Stimulated activated CD4-positive, alpha-beta T cell treated with anti-CD3 and anti-CD28 coated beads, Interleukin-1b, Interleukin-23, amount 100 ng/mL, for 48 hours (primary cell): ENCODE results near the gene ZNF862.
"Not testable (repeated sequence)": the region's sequence is repeated elsewhere in the genome, so short reads cannot be mapped to it uniquely, and the experiment has no call there.

ENCODE experiments used
- DNase-seq: peaks from one replicate; pipeline ENCODE4 v3.0.0-alpha.2; 2020

The ZNF862 gene

DNA sequence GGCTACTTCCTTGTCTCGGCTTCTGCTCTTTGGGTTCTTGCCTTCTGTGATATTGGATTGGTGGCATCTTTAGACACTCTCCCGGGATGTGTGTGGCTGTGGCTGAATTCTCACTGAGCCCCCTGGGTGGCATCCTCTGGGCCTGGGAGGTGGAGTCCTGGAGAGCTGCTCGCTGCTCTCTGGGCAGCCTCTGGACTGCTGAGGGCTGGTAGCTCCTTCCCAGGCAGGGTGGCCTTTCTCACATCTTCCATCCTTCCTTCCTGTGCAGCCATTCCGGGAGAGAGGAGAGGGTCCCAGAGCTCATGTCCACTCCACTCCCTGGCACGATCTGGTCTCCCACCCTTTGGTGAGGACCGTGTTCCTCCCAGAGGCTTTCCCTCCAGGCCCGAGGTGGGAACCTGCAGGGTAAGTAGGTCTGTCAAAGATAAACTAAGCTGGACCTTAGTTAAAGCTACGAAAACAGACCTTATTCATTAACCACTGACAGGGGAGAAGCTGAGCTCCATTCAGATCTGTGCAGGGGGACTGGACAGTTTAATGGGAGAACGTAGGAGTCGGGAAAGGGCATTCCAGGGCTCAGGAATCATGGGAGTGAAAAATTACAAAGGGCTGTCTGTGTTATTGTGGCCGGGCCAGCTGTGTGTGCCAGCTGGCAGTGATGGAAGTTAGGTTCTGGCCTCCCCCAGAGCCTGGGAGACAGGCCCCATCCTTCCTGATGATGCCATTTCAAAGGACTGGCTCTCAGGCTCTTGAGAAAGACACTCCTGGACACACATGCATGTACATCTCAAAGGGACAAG is 44.3 kb downstream of the ZNF862 start:
- DNase-seq = no peak

DNA sequence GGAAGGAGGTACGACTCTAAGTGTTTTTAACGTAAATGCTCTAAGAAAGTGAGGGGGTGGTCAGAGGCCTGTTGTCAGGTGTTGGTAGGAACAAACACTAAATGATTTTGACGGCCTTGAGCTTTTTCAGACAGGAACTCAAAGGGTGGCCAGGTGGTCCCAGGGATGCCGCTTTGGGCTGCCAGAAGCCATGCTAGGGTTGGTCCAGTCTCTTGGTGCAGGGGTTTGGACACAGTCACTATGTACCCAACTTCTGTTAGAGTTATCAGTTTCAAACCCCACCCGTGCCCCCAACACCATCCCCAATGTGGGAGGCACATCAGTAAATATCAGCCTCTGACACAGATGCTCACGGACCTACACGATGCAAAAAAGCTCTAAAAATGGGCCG is 44.9 kb downstream of the ZNF862 start:
- DNase-seq = no peak

DNA sequence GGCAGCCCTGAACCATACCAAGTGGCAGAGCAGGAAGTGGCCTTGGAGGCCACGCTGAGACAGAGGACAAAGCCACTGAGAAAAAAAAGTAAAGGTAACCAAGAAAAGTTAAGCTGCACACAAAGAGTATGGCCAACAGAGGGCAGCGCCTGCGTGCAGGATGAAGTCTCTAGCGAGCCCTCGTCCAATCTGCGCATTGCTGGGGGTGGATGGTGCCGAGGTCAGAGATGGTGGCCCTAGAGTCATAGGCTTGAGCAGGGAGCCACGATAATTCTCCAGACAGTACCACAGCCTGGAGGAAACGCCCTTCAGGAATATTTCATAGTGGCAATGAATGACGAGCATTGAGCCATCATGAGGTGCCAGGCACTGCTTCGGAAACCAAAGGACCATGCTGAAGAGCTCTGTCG is 45.3 kb downstream of the ZNF862 start:
- DNase-seq = peak; percentile 56

DNA sequence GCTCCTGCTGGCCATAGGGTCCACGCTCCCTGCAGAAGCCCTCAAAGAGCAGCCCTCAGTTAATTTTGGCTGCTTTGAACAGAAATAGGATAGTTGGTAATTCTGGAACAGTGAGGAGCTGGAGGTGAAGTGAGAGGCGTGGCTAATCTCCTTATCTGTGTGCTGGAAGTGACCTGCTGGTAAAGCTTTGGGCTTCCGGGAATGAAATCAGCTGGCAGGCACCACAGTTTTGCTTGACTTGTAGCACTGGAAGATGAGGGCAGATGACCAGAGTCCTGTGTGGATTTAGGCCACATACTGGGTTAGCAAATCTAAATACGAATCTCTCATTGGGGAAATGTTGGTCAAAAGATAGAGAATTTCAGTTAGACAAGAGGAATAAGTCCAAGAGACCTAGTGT is 45.8 kb downstream of the ZNF862 start:
- no peak for DNase-seq

DNA sequence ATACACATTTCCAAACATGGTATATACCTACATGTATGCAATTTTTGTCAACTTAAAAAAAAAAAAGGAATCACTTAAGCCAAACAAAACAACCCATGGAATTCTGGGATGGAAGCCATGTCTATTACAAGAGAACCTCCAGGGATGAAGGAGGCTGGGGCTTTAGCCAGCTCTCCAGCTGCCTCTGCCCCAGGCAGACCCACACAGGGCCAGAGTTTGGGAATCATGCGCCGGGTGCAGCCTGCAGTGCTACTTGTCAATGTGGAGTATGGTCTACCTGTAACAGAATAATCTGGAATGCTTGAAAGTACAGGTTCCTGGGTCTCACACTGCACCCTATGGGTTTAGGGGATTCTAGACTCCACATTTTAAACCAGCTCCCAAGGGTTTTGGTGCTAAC is 46.4 kb downstream of the ZNF862 start:
- no peak for DNase-seq

DNA sequence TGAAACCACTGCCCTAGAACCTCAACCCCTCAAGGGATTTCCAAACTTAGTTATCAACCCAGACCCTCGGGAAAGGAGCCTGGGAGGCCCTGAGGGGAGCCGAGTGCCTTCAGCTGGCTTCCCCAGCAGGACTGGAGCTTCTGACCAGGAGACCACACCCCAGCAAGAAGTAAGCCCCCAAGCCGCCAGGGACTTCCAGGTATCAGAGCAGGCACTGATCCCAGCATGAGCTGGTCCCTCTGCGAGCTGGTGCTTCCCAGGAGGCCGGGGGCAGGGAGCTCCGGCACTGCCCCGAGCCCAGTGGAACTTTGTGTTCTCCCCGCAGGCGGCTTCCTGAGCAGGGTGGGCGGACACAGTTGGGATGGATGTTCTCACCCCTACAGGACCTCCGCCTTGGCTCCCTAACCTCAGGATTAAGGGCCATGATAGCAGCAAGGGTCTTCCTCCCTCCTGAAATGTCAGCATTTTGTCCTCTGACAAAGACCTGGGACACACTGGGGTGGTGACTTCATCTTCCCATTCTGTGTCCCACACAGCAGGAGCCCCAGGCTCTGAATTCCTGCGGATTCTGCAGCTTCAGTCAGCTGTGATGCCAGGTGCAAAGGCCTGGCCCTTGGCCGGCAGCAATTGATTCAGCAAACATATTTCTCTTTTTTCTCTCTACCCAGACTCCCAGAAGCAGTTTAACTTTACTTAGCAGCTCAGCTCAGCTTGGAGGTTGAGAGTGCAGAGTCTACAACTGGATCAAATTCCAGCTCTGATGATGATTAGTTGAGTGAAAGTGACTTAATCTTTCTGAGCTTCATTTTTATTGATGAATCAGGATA is 47.2 kb downstream of the ZNF862 start:
- DNase-seq = no peak

DNA sequence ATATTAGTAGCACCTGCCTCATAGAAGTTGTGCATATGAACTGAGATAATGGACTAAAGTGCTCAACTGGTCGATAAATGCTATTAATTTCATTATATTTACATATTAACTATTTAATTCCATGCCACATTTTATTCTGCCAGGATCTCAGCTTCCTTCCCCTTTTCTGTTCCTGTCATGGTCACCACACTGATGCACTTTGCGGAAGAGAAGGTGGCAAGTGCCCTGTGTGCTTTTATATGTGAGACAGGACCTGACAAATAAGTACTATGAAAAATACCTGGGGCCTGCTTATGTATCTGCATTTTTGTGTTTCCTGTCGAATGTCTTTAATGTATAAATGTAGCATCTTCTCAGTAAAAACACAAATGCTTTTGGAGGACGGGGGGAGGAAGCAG is 47.8 kb downstream of the ZNF862 start:
- DNase-seq = no peak

DNA sequence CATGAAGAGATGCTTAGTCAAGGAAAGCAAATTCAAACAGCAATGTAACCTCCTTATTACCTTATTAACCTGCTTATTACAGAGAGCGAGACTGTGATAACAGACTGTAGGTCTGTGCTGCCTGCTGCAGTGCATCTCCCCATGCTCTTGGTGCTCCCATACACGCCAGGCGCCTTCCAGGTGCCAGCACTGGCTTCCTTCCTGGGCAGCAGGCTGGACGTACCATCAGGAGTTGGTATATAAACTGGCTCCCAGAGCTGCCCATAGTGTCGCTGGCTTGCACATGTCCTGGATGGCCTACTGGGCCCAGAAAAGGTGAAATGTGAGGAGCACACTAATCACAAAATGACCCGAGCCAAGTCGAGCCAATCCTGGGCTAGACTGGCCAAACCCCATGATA is 49.1 kb downstream of the ZNF862 start:
- no peak for DNase-seq

DNA sequence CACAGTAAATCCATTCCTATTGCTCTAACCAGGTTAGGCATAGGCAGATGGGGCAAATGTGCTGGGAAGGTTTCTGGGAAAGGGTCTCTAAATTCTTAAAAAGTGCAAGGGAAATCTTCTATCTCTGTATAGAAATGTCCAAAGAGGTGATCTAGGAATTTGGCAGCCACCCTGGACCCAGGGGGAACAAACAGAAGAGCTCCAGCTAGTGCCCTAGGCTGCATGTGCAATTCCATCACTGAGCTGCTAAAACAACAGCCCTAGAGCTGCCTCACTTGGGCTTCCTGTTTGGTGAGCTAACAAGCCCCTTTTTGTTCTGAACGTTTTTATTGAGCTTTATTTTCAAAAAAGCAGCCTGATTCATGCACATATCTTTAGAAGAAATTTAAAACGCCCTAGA is 52.5 kb downstream of the ZNF862 start:
- not testable (repeated sequence) for DNase-seq

DNA sequence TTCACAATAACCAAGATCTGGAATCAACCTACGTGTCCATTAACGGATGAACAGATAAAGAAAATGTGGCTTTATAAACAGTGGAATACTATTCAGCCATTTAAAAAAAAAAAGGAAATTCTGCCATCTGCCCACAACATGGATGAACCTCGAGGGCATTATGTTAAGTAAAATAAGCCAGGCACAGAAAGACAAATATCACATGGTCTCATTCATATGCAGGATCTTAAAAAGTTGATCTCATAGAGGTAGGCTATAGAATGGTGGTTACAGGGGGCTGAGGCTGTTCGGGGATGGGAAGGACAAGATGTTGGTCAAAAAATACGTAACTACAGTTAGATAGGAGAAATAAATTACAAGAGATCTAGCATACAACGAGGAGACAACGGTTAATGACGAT is 56.8 kb downstream of the ZNF862 start:
- not testable (repeated sequence) for DNase-seq

DNA sequence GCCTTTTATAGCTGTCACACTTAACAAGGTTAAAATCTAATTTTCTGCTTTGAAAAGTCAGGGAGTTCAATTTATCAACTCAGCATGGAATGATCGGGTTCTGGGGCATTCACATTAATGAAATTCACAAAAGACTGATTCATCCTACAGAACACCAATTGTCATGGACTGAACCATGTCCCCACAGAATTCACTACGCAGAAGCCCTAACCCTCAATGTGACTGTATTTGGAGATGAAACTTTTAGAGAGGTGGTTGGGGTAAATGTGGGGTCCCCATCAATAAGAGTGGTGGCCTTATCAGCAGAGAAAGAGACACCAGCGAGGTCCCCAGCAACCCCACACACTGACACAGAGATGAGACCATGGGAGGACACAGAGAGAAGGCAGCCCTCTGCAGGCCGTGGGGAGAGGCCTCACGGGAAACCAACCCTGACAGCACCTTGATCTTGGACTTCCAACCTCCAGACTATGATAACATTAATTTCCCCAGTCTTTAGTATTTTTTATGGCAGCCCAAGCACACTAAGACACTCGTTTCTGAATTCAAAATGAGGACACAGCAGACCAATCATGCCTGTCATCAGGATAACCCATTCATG is 69.7 kb downstream of the ZNF862 start:
- not testable (repeated sequence) for DNase-seq

DNA sequence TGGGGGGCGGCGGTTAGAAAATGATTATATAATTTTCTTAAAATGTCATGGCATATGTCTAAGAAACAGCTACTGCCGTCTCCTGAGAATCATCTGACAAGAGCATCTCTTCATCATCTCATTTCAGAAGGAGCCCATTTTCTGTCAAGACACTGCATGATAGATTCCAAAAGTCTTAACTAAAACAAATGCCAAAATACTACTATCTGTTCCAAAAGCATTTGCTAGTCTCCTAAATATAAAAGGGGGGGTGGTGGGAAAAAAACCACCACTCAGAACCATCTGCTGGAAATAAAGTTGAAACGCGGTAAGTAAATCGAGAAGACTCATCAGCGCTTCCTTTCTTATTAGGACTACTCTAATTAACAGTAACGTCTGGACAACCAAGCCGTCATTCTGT is 72.0 kb downstream of the ZNF862 start:
- DNase-seq = not testable (repeated sequence)

DNA sequence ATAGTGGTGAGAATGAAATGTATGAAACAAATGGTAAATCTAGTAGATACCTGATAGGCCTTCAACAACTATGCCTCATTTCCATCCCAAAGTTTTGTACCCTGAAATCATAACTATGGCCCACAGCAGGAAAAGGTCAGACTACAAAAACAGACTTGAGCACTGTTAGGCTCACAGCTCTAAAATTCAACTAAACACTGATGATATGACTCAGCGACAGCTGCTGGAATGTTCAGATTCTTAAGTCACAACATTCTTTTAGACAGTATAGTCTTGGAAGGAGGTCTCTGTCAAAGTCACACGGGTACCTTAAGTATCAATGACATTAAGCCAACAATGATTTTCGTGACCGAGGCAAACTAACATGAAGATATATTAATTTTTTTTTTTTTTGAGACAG is 74.0 kb downstream of the ZNF862 start:
- not testable (repeated sequence) for DNase-seq
